ENCODE data around the gene EXOSC9. TPM values are rescaled to one million over a fixed set of nuclear protein-coding genes. Genes with fewer than 3 reads are reported as not detected.

The EXOSC9 gene
- total RNA-seq, 2 experiments from 2014 or later: 50.5 to 51.0 TPM

DNA sequence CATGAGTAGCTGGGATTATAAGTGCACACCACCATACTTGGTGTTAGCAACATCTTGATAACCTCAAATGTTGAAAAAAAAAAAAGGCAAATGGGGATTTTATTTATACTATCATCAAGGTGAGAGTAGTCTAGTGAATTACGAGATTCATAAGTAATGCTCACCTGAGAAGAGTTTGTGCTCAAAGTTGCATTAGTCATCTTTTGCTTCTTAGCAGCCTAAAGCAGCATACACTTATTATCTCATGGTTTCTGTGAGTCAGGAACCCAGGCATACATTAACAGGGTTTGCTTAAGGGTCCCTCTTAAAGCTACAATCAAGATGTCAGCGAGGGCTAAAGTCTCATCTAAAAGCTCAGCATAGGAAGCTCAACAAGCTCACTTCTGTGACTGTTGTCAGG, 8.2 kb upstream of the EXOSC9 start:
- Mint-ChIP-seq H3K36me3 (ENCODE audit: low read depth) (no peaks in the 10 kb centered on the region), H3K27me3 (peaks cover 8% of the 10 kb centered on the region), H3K4me1 (peaks cover 32% of the 10 kb centered on the region), H3K27ac (no peak overlapping the region), H3K4me3 (no peak overlapping the region), H3K9me3 (no peaks in the 10 kb centered on the region)
- no peak for DNase-seq
- ChIA-PET POLR2A (interaction anchor here (1.1 to 1.5 kb wide), 2 partner anchors 31 to 96 kb away, joined by 3 to 5 read pairs; partner anchors contain the start of genes ANXA5 and CCNA2), CTCF (no interaction called here)

DNA sequence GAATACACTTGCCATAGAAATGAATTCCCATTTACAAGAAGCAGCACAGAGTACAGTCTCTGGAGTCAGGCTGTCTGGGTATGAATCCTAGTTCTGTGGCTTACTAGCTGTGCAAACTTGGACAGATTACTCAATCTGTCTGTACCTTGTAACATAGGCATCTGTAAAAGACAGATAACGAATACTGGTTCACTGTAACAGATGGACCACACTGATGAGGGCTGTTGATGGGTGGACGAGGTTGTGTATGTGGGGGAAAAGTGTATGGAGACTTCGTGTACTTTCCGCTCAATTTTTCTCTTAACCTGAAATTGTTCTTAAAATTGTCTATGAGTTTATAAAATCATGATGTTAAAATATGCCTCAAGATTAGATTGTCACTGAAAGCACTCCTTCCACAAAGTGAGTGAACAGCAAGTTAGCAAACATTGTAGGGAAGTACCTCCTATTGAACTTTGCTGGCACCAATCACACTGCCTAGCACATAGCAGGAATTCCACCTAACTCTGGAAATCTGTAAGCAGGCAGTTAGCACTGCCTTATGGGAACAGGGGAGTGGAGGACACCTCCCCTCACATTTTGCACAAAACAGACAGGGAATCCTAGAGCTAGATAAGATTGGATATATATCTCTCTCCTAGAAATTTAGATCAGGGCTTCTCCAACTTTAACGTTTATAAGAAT, 6.5 kb upstream of the EXOSC9 start:
- POLR2A ChIA-PET: no interaction called here
- H3K9me3 Mint-ChIP-seq: no peaks in the 10 kb centered on the region

DNA sequence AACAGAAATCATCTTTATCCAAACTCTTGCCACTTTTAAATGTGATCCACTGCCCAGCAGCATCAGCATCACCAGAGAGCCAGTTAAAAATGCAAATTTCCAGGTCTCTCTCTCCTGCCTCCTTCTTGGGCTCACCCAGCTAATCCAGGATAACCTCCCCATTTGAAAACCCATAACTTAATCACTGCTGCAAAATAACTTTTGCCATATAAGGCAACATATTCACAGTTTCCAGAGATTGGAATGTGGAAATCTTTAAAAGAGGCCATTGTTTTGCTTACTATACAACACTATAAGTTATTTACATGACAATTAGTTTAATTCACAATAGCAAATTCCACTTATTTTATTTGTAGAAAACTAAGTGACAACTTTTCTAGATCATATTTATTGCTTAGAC, 4.8 kb upstream of the EXOSC9 start:
- no peak for DNase-seq
- H3K27ac Mint-ChIP-seq: peak overlapping the region; percentile 74
- H3K4me3 Mint-ChIP-seq: no peak overlapping the region
- ChIA-PET POLR2A (interaction anchor here (1.3 to 1.7 kb wide), 3 partner anchors 9 to 100 kb away, joined by 3 to 4 read pairs (median 3); partner anchors contain the start of genes ANXA5 and CCNA2), CTCF (interaction anchor here (1.2 to 1.6 kb wide), 2 partner anchors 100 to 782 kb away, joined by 3 read pairs; no protein-coding TSS in a partner anchor)
- no peaks in the 10 kb centered on the region for H3K9me3 Mint-ChIP-seq
- peaks cover 4% of the 10 kb centered on the region for H3K36me3 Mint-ChIP-seq (ENCODE audit: low read depth)
- H3K4me1 Mint-ChIP-seq: peaks cover 38% of the 10 kb centered on the region
- peaks cover 2% of the 10 kb centered on the region for H3K27me3 Mint-ChIP-seq

More for the DNA sequence above, 6.5 kb upstream of the EXOSC9 start:
- Mint-ChIP-seq H3K36me3 (ENCODE audit: low read depth) (no peaks in the 10 kb centered on the region), H3K27me3 (peaks cover 5% of the 10 kb centered on the region), H3K4me3 (no peak overlapping the region), H3K27ac (peak overlapping the region; percentile 8), H3K4me1 (peaks cover 24% of the 10 kb centered on the region)
- DNase-seq: no peak
- CTCF ChIA-PET: no interaction called here

DNA sequence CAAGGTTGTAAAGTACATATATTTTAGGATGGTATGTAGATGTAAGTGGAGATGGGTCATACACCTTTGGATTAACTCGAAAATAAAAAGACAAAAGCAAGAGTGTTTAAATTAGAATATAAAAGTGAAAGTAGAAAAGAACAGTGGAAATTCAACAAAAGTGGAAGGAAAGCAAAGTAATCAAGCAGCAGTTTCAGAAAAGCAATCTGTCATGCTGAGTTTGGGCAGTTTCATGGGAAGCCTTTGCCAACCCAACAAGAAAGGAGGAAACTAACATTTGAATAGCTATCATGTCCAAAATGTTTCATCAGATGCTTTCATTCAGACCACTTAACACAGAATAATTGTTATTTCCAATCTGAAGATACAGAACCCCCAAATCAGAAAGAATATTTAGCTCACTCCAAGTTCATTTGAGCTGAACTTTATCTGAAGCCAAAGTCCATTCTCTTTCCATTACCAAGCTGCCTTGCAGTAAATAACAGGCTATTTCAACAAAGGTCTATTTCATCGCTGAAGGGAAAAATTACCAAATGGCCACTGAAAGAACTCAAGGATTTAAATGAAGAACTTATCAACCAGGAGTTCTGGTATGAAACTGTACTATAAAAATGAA, 1.8 kb upstream of the EXOSC9 start:
- POLR2A ChIA-PET: interaction anchor here (1.4 to 7.1 kb wide), 4 partner anchors 7 to 353 kb away, joined by 4 to 142 read pairs (median 14); partner anchors contain the start of genes ANXA5, BLTP1 and CCNA2
- Mint-ChIP-seq H3K4me3 (no peak overlapping the region), H3K27me3 (no peaks in the 10 kb centered on the region), H3K9me3 (no peaks in the 10 kb centered on the region), H3K36me3 (ENCODE audit: low read depth) (peaks cover 20% of the 10 kb centered on the region), H3K4me1 (peaks cover 56% of the 10 kb centered on the region), H3K27ac (peak overlapping the region; percentile 95)
- CTCF ChIA-PET: interaction anchor here (0.6 to 1.1 kb wide), 2 partner anchors 779 to 1002 kb away, joined by 3 read pairs; no protein-coding TSS in a partner anchor
- DNase-seq: no peak

DNA sequence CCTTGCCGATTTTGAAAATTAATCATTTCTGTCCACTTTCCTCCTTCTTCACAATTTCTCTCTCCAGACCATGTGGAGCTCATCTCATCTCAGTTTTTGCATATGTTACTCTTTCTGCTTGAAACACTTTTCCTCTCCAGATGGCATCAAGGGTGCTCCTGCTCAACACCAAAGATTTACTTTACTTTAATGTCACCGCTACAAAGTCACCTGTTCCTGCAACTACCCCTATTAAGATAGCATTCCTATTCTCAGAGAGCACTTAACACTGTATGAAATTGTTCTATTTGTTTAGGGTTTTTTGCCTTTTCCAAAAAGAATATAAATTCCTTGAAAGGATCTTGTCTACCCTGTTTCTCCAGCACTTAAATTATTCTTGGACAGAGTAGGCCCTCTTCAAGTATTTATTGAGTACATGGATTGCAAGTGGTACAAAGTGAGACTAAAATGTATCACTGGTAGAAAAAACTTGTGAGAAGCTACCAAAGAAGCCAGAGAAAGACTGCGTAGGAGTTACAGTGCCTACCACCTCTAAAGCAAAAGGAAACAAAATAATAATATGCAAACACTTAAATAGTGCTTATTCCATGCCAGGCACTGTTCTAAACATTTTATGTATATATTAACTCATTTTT, 1.1 kb upstream of the EXOSC9 start:
- no peak for DNase-seq
- Mint-ChIP-seq H3K4me3 (peak overlapping the region; percentile 84), H3K27me3 (no peaks in the 10 kb centered on the region), H3K4me1 (peaks cover 55% of the 10 kb centered on the region), H3K27ac (peak overlapping the region; percentile 95), H3K9me3 (no peaks in the 10 kb centered on the region), H3K36me3 (ENCODE audit: low read depth) (peaks cover 25% of the 10 kb centered on the region)
- ChIA-PET POLR2A (interaction anchor here (1.4 to 7.1 kb wide), 4 partner anchors 8 to 353 kb away, joined by 4 to 142 read pairs (median 14); partner anchors contain the start of genes ANXA5, BLTP1 and CCNA2), CTCF (interaction anchor here (0.6 to 1.1 kb wide), 2 partner anchors 778 to 1001 kb away, joined by 3 read pairs; no protein-coding TSS in a partner anchor)

DNA sequence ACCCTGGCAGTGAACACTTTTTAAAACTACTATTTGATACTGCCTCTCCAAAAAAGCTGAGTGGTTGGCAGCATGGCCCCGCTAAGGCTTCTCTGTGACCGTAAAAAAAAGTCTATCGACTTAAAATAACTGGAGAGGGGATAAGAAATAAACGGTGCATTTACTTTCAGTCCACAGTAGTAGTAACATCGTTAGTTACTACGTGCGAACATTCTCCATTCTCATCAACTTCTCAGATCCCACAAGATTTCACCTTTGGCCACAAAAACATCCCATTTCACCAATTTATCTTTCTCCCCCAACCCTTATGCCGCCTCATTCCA, 524 bp upstream of the EXOSC9 start:
- H3K36me3 Mint-ChIP-seq (ENCODE audit: low read depth): peaks cover 31% of the 10 kb centered on the region

DNA sequence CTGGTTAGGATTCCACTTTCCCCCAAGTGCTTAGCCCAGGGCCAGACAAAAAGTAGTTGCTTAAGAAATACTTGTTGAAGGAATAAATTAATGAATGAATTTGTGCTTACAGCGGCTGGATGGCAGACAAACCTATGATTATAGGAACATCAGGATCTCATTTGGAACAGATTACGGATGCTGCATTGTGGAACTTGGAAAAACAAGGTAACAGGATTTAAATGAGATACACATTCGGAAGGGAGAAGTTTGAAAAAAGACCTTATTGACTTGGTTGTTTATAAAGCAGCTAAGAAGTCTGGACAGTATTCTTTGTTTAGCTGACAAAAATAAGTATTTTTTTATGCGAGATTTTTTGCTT, 572 bp downstream of the EXOSC9 start:
- Mint-ChIP-seq H3K4me3 (peak overlapping the region; percentile 84), H3K4me1 (peaks cover 51% of the 10 kb centered on the region), H3K36me3 (ENCODE audit: low read depth) (peaks cover 39% of the 10 kb centered on the region), H3K27me3 (no peaks in the 10 kb centered on the region), H3K9me3 (no peaks in the 10 kb centered on the region), H3K27ac (peak overlapping the region; percentile 95)
- CTCF ChIA-PET: interaction anchor here (1.0 kb wide), 1 partner anchor 22 kb away, joined by 3 read pairs; no protein-coding TSS in a partner anchor
- DNase-seq: no peak
- POLR2A ChIA-PET: interaction anchor here (1.4 to 7.1 kb wide), 4 partner anchors 12 to 105 kb away, joined by 5 to 142 read pairs (median 15); partner anchors contain the start of genes ANXA5, BBS7 and CCNA2

More for the DNA sequence above, 524 bp upstream of the EXOSC9 start:
- ChIA-PET POLR2A (interaction anchor here (1.4 to 7.1 kb wide), 4 partner anchors 9 to 104 kb away, joined by 4 to 142 read pairs (median 15); partner anchors contain the start of genes ANXA5, BBS7 and CCNA2), CTCF (interaction anchor here (1.0 kb wide), 1 partner anchor 23 kb away, joined by 3 read pairs; no protein-coding TSS in a partner anchor)
- Mint-ChIP-seq H3K9me3 (no peaks in the 10 kb centered on the region), H3K4me1 (peaks cover 55% of the 10 kb centered on the region), H3K4me3 (peak overlapping the region; percentile 84), H3K27me3 (no peaks in the 10 kb centered on the region), H3K27ac (peak overlapping the region; percentile 95)
- no peak for DNase-seq

DNA sequence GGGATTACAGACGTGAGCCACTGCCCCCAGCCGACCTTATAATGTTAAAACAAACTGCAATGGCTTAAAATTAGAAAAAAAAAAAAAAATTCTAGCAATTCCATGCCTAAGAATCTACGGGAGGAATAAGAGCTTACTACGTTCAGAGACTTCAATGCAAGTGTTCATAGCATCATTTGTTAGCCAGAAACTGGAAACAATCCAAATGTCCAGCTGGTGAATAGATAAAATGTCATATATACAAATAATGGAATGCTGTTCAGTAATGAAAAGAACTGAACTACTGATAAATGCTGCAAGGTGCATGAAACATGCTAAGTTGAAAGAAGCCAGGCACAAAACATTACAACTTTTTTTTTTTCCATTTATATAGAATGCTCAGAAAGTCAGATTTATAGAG, 5.3 kb downstream of the EXOSC9 start:
- DNase-seq: no peak

DNA sequence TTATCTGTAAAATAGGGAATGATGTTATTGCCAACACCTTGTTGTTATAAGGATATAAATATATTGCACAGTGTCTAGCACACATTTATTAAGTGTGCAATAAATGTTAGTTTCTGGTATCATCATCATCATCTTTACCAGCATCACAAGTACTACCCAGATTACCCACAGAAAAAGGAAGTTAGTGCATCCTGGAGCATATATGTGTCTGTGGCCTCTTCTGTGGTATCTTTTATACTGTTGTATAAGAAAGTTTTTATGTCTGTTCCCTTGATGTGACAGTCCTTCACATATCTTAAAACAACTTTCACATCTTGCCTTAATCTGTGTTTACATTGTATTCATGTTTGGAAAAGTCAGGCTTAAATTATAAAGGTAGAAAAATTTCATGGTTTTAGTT, 10.0 kb downstream of the EXOSC9 start:
- ChIA-PET CTCF (no interaction called here), POLR2A (interaction anchor here (1.6 to 17.3 kb wide), 4 partner anchors 8 to 58 kb away, joined by 4 to 142 read pairs (median 20); partner anchors contain the start of genes BBS7, CCNA2 and EXOSC9)
- Mint-ChIP-seq H3K9me3 (no peaks in the 10 kb centered on the region), H3K27ac (peak overlapping the region; percentile 66), H3K36me3 (ENCODE audit: low read depth) (peaks cover 63% of the 10 kb centered on the region), H3K27me3 (no peaks in the 10 kb centered on the region), H3K4me3 (no peak overlapping the region), H3K4me1 (peaks cover 39% of the 10 kb centered on the region)
- DNase-seq: no peak

More for the DNA sequence above, 5.3 kb downstream of the EXOSC9 start:
- Mint-ChIP-seq H3K27me3 (no peaks in the 10 kb centered on the region), H3K27ac (no peak overlapping the region), H3K36me3 (ENCODE audit: low read depth) (peaks cover 62% of the 10 kb centered on the region), H3K9me3 (no peaks in the 10 kb centered on the region), H3K4me1 (peaks cover 46% of the 10 kb centered on the region), H3K4me3 (no peak overlapping the region)
- ChIA-PET CTCF (interaction anchor here (0.7 to 1.1 kb wide), 2 partner anchors 13 to 16 kb away, joined by 3 read pairs; no protein-coding TSS in a partner anchor), POLR2A (interaction anchor here (0.6 to 0.8 kb wide), 2 partner anchors 12 to 981 kb away, joined by 3 read pairs; no protein-coding TSS in a partner anchor)

DNA sequence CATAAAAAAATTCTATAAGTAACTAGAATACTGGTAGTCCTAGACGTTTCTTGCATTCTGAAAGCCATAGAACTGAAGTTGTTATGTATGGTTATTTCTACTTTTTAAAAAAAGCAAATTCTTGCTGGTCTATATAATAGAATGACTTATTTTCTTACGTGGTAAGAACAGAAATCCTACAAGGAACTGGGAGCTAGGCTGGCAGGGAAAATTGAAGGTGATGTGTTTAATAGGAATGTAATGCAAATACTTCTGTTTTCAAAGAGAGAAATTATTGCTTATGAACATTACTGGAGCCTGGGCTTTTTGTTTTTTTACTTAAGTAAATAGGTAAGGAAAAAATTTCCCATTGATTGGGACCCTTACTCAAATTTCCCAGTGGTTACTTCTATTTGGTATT, 13.6 kb downstream of the EXOSC9 start:
- Mint-ChIP-seq H3K4me3 (no peak overlapping the region), H3K27me3 (no peaks in the 10 kb centered on the region), H3K4me1 (peaks cover 59% of the 10 kb centered on the region), H3K27ac (no peak overlapping the region), H3K9me3 (no peaks in the 10 kb centered on the region), H3K36me3 (ENCODE audit: low read depth) (peaks cover 73% of the 10 kb centered on the region)
- ChIA-PET POLR2A (interaction anchor here (1.1 to 17.3 kb wide), 3 partner anchors 10 to 13 kb away, joined by 3 to 142 read pairs (median 4); partner anchors contain the start of gene EXOSC9), CTCF (no interaction called here)
- no peak for DNase-seq

DNA sequence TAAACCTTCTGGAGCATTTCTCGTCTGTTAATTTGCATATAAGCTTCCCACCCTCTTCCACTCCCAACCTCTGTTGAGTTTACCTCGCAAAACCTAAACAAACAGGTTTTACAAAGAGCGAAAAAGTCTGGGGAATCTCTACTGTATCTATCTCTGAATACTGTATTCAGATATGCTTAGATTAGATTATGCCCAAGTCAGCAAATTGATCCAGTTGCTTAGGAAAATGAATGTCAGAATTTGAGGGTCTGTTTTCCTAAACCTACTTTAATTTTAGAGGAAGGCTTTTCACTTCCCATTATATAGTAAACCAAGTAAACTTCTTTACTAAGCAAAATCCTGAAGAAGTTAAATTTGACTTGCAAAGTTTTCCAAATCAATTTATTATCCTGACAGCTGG, 15.9 kb downstream of the EXOSC9 start:
- Mint-ChIP-seq H3K27me3 (no peaks in the 10 kb centered on the region), H3K4me1 (peaks cover 63% of the 10 kb centered on the region), H3K4me3 (no peak overlapping the region), H3K27ac (no peak overlapping the region), H3K9me3 (no peaks in the 10 kb centered on the region), H3K36me3 (ENCODE audit: low read depth) (peaks cover 78% of the 10 kb centered on the region)
- ChIA-PET POLR2A (interaction anchor here (17.3 kb wide), 1 partner anchor 15 kb away, joined by 142 read pairs; the partner anchor contains the start of gene EXOSC9), CTCF (no interaction called here)
- DNase-seq: no peak

DNA sequence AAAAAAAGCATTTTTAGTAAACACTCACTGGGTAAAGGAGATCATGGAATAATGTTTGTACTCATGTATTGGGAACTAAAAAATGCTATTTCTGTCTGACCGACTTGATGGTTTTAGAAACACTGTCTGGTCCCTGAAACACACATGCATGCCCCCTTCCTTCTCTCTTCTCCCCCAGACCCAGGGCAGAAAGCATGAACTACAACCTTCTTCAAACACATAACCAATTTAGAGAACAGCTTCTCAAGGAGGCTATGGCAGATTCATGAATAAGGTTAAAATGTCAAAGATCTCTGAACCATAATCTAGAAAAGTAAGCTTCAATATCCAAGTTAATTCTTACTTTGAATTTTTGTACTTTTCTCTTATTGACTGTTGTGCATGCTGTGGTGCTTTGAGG, 16.6 kb downstream of the EXOSC9 start:
- H3K4me1 Mint-ChIP-seq: peaks cover 63% of the 10 kb centered on the region
- POLR2A ChIA-PET: interaction anchor here (1.4 to 17.3 kb wide), 3 partner anchors 9 to 15 kb away, joined by 3 to 142 read pairs (median 3); partner anchors contain the start of gene EXOSC9
- CTCF ChIA-PET: no interaction called here
- no peak overlapping the region for H3K4me3 Mint-ChIP-seq
- no peaks in the 10 kb centered on the region for H3K9me3 Mint-ChIP-seq
- DNase-seq: no peak
- no peaks in the 10 kb centered on the region for H3K27me3 Mint-ChIP-seq
- peaks cover 82% of the 10 kb centered on the region for H3K36me3 Mint-ChIP-seq (ENCODE audit: low read depth)
- H3K27ac Mint-ChIP-seq: peak overlapping the region; percentile 33

All from activated CD4-positive, alpha-beta memory T cell treated with anti-CD3 and anti-CD28 coated beads, Interleukin-2, amount 10 ng/mL, durations not matched to agents 7 days and 5 days (primary cell).